Measurements from ENCODE around the gene PLXNC1.
A peak's percentile ranks its signal among the peaks of the same experiment; 100 is the strongest.

The PLXNC1 gene

DNA sequence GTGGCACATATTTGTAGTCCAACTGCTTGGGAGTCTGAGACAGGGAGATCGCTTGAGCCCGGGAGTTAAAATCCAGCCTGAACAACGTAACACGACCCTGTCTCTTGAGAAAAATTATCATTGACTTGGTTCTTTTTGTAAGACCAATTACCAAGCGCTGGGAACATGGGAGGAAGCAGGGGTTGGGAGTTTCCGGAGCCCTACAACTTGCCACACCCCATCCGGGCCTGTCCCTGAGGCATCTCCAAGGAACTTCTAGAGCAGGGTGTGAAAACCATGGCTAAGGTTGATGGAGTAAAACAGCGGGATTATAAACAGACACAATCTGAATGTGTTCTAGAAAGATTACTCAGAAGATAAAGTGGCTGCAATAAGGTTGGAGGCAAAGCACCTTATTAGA is 10.3 kb downstream of the PLXNC1 start:
- no peaks in the 10 kb centered on the region for H3K79me2 ChIP-seq (ENCODE audit: insufficient read depth, low read length)
- no peaks in the 10 kb centered on the region for H3K9me3 ChIP-seq (ENCODE audit: low read length)

DNA sequence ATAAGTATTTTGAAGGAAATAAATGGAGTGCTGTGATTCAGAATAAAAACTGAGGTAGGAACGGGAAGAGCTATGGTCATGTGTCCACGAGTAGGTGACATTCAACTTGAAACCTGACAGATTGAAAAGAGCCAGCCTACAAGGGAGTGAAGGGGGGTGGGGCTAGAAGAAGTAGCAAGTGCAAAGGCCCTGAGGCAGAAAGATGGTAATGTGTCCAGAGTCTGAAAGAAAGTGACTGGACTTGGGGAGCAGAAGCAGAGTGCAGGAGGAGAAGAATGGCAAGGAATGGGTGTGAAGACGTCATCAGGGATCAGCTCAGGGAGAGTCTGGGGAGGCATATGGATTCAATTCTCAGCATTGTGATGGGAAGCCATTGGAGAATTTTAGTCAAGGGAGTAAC is 13.7 kb downstream of the PLXNC1 start:
- Histone ChIP-seq H3F3A (ENCODE audit: insufficient read depth, low read length) (no peaks in the 10 kb centered on the region), H3K9me3 (ENCODE audit: low read length) (no peaks in the 10 kb centered on the region), H3K9ac (ENCODE audit: low read length) (no peak overlapping the region), H3K9me2 (ENCODE audit: low read depth, low read length) (no peaks in the 10 kb centered on the region), H3K4me1 (ENCODE audit: insufficient read depth, low read length, severe bottlenecking) (peaks cover 18% of the 10 kb centered on the region), H3K4me2 (ENCODE audit: low read length) (no peak overlapping the region), H3K36me3 (ENCODE audit: insufficient read depth, low read length) (no peaks in the 10 kb centered on the region), H3K79me2 (ENCODE audit: insufficient read depth, low read length) (no peaks in the 10 kb centered on the region), H3K4me3 (ENCODE audit: low read depth, low read length, poor library complexity, severe bottlenecking) (no peak overlapping the region), H3K27me3 (ENCODE audit: insufficient read depth, low read length) (no peaks in the 10 kb centered on the region; the same call in 1 of the 2 replicates), H3K27ac (ENCODE audit: low read depth, low read length, poor library complexity, severe bottlenecking) (no peak overlapping the region), H4K20me1 (ENCODE audit: insufficient read depth, low read length) (no peaks in the 10 kb centered on the region), H2AFZ (ENCODE audit: low read length) (no peak overlapping the region)
- no peak for TF ChIP-seq EZH2 (IDR thresholded peaks at IDR 0.05; ENCODE audit: borderline replicate concordance, low read length)
- TF ChIP-seq, protein P1, sequence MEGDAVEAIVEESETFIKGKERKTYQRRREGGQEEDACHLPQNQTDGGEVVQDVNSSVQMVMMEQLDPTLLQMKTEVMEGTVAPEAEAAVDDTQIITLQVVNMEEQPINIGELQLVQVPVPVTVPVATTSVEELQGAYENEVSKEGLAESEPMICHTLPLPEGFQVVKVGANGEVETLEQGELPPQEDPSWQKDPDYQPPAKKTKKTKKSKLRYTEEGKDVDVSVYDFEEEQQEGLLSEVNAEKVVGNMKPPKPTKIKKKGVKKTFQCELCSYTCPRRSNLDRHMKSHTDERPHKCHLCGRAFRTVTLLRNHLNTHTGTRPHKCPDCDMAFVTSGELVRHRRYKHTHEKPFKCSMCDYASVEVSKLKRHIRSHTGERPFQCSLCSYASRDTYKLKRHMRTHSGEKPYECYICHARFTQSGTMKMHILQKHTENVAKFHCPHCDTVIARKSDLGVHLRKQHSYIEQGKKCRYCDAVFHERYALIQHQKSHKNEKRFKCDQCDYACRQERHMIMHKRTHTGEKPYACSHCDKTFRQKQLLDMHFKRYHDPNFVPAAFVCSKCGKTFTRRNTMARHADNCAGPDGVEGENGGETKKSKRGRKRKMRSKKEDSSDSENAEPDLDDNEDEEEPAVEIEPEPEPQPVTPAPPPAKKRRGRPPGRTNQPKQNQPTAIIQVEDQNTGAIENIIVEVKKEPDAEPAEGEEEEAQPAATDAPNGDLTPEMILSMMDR (IDR thresholded peaks at IDR 0.05; ENCODE audit: low read length): no peak

More for the DNA sequence above, 10.3 kb downstream of the PLXNC1 start:
- H3F3A ChIP-seq (ENCODE audit: insufficient read depth, low read length): no peaks in the 10 kb centered on the region
- no peaks in the 10 kb centered on the region for H4K20me1 ChIP-seq (ENCODE audit: insufficient read depth, low read length)
- H2AFZ ChIP-seq (ENCODE audit: low read length): no peak overlapping the region
- TF ChIP-seq EZH2 (IDR thresholded peaks at IDR 0.05; ENCODE audit: borderline replicate concordance, low read length): no peak
- TF ChIP-seq, protein P1 (IDR thresholded peaks at IDR 0.05; ENCODE audit: low read length): no peak
- no peaks in the 10 kb centered on the region for H3K9me2 ChIP-seq (ENCODE audit: low read depth, low read length)
- no peaks in the 10 kb centered on the region for H3K36me3 ChIP-seq (ENCODE audit: insufficient read depth, low read length)
- peak overlapping the region; percentile 48 for H3K27ac ChIP-seq (ENCODE audit: low read depth, low read length, poor library complexity, severe bottlenecking)
- H3K4me1 ChIP-seq (ENCODE audit: insufficient read depth, low read length, severe bottlenecking): peaks cover 21% of the 10 kb centered on the region
- no peak overlapping the region for H3K4me2 ChIP-seq (ENCODE audit: low read length)
- H3K9ac ChIP-seq (ENCODE audit: low read length): no peak overlapping the region
- H3K27me3 ChIP-seq (ENCODE audit: insufficient read depth, low read length): no peaks in the 10 kb centered on the region
- no peak overlapping the region for H3K4me3 ChIP-seq (ENCODE audit: low read depth, low read length, poor library complexity, severe bottlenecking)

DNA sequence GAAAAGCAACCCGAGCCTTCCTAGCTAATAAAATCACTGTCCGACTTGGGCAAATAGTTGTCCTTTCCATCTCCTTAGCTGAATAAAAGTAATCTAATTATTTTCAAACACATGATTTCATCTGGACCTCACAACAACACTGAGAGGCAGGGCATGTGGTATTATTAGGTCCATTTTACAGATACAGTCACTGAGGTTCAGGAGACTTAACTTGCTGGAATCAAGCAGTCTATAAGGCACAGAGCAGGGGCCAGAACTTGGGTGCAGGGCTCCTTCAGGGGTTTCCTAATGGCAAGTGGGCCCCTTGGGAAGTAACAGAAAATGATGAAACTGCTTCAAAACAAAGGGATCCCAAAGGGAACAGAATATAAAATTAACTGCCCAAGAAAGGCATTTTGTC is 15.5 kb downstream of the PLXNC1 start:
- Histone ChIP-seq H3K4me2 (ENCODE audit: low read length) (no peak overlapping the region), H3K36me3 (ENCODE audit: insufficient read depth, low read length) (no peaks in the 10 kb centered on the region), H3K9me2 (ENCODE audit: low read depth, low read length) (no peaks in the 10 kb centered on the region), H3F3A (ENCODE audit: insufficient read depth, low read length) (no peaks in the 10 kb centered on the region), H2AFZ (ENCODE audit: low read length) (no peak overlapping the region), H3K4me1 (ENCODE audit: insufficient read depth, low read length, severe bottlenecking) (peaks cover under 1% of the 10 kb centered on the region), H3K4me3 (ENCODE audit: low read depth, low read length, poor library complexity, severe bottlenecking) (no peak overlapping the region), H3K9me3 (ENCODE audit: low read length) (no peaks in the 10 kb centered on the region), H4K20me1 (ENCODE audit: insufficient read depth, low read length) (no peaks in the 10 kb centered on the region), H3K27me3 (ENCODE audit: insufficient read depth, low read length) (no peaks in the 10 kb centered on the region; the same call in 1 of the 2 replicates), H3K9ac (ENCODE audit: low read length) (no peak overlapping the region), H3K79me2 (ENCODE audit: insufficient read depth, low read length) (no peaks in the 10 kb centered on the region), H3K27ac (ENCODE audit: low read depth, low read length, poor library complexity, severe bottlenecking) (no peak overlapping the region)
- TF ChIP-seq, protein P1 (IDR thresholded peaks at IDR 0.05; ENCODE audit: low read length): no peak
- no peak for TF ChIP-seq EZH2 (IDR thresholded peaks at IDR 0.05; ENCODE audit: borderline replicate concordance, low read length)

Measured in OCI-LY1 (cell line).